NCI-H2107 treated with DMSO at 0.1 percent for 48 hours (cell line): ENCODE results near the gene PAM16.
"Not testable (repeated sequence)": the region's sequence is repeated elsewhere in the genome, so short reads cannot be mapped to it uniquely, and the experiment has no call there.

Experiments
- DNase-seq: peaks from one replicate; lab custom pipeline; 2025; ENCODE audit not compliant: unreplicated experiment; lab: John Stamatoyannopoulos, UW

PAM16 gene

GRCh38 chr16:4350787-4351659, at the start of gene PAM16:
Gene PAM16 (minus strand): TSS chr16:4351321. CDS start chr16:4351234, 87 bp downstream.
- peak; percentile 84 for DNase-seq

GRCh38 chr16:4399001-4399730, 48.0 kb upstream of the PAM16 start:
- DNase-seq: no peak

- DNase-seq: no peak
Observed at GRCh38 chr16:4395055-4395726, 44.1 kb upstream of the PAM16 start.

GRCh38 chr16:4393850-4394249, 42.7 kb upstream of the PAM16 start:
- not testable (repeated sequence) for DNase-seq

DNA sequence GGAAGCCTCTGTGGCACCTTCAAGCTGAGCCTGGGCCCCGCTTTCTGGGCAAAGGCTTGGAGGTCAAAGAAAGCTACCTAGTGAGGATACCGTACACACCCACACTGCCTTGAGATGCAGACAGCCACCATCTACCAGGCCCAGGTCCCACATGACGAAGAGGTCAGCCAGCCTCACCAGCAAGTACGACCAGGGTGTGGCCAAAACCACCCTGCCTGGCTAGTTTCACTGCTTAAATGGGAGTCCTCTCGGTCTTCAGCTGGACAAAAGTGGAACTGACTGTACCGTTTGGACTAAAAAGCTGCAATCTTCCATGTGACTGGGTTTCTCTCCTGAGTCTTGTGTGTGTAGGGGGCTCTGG, 42.1 kb upstream of the PAM16 start:
- no peak for DNase-seq

DNA sequence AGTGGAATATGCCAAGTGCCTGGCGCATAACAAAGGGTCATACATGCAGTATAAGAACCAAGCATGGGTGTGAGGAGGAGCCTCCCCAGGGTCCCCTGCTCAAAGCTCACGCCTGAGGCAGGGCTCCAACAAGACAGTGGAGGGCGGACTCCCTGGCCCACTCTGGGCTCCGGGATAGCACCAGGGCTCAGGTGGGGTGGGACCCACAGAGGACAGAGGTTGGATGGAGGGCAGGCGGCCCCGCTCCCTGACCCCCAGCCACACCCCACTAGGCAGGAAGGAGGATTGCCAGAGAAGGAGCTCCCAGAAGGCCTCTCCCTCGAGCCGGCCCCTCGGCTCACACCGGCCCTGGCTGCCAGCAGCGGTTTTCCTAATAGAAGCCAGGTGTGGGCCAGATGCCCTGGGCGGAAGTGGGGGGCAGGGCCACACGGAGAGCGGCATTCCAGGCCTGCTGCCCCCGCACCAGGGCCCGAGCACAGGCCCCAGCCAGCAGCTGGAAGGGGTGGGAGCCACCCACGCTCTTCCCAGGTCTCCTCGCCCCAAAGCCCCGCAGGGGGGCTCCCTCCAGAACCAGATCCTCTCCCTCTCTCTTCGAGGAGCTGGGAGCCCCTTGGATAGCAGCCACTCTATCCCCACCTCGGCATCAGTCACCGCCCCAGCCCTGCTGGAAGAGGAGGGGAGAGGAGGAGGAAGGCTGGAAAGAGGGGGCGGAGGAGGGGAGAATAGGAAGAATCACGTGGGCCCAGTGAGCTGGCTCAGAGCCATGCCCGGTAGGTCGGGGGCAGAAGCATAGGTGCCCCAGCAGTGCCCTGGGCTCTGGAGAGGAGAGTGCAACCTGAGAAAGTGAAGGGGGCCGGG, 41.5 kb upstream of the PAM16 start:
- DNase-seq: no peak

GRCh38 chr16:4391631-4392381, 40.7 kb upstream of the PAM16 start:
- no peak for DNase-seq

DNA sequence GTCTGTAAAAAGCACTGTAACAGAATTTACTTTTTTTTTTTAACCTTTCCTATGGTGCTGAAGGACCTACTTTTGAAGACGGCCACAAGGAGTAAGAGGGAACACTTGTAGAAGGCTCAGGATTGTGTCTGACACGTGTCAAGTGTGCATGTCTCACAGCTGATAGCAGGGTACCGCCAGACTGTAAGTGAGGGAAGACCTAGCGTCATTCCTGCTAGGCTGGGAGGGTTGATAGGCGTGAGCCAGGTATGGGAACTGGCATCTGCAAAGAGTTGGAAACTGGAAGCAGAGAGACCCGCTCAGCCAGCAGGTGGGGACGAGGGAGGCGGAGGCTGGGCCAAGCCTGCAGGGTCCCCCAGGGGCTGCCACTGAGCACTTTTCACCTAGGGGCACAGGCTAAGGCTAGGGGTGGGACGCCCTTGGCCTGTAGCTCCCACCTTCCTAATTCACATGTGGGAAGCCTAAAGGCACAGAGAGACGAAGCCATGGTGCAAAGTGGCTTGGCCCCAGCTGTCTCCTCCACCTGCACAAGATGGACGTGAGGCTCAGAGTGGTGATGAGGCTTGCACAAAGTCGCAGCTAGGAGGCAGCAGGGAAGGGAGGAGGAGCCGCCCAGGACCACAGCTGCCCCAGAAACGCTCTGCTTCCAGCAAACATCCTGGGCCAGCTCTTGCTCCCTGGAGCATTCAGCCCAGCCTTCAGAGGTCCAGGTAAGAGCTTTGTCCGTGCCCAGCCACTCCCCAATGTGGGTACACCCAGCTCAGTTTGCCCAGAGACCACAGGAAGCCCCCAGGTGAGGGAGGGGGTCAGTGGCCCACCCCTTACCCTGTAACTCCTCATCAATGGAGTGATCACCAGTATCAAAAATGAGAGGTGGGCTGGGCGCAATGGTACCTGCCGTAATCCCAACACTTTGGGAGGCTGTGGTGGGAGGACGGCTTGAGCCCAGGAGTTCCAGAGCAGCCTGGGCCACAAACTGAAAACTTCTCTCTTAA, 39.4 kb upstream of the PAM16 start:
- no peak for DNase-seq

- no peak for DNase-seq
Observed at GRCh38 chr16:4389051-4389955, 38.2 kb upstream of the PAM16 start.

DNA sequence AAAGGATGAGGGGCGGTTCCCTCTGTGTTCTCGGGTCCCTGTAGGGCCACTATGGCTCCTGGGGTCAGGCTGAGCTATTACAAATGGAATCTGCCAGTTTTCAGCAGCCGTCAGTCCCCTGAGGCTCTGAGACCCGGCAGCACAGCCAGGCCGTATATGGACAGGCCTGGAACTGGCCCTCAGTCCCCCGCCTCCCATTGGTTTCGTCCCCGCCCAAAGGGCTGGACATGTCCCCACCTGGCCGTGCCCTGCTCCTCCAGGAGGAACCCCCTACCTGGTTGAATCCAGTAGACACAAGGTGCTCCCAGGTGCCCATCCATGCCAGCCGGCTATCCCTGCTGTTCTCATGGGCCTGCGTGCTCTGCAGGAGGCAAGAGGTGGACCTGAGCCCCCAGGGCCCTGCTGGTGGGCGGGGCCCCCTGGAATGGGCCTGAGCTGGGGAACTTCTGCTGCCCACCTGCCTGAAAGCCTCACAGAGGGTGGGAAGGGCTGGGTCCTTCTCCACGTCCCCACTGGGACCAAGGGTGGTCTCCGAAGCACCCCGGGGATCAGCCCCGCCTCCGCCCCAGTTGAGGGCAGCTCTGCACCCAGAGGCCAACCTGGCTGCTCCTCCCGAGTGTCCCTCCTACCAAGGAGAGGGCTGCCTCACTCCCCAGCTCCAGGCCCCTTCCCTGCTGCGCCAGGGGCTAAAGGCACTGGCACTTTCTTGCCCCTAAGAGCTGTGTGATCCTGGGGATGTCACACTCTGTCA, 37.3 kb upstream of the PAM16 start:
- DNase-seq: no peak

- no peak for DNase-seq
Observed at GRCh38 chr16:4387781-4388180, 36.7 kb upstream of the PAM16 start.

- no peak for DNase-seq
Observed at GRCh38 chr16:4386951-4387565, 35.9 kb upstream of the PAM16 start.

GRCh38 chr16:4386451-4386805, 35.3 kb upstream of the PAM16 start:
- no peak for DNase-seq

DNA sequence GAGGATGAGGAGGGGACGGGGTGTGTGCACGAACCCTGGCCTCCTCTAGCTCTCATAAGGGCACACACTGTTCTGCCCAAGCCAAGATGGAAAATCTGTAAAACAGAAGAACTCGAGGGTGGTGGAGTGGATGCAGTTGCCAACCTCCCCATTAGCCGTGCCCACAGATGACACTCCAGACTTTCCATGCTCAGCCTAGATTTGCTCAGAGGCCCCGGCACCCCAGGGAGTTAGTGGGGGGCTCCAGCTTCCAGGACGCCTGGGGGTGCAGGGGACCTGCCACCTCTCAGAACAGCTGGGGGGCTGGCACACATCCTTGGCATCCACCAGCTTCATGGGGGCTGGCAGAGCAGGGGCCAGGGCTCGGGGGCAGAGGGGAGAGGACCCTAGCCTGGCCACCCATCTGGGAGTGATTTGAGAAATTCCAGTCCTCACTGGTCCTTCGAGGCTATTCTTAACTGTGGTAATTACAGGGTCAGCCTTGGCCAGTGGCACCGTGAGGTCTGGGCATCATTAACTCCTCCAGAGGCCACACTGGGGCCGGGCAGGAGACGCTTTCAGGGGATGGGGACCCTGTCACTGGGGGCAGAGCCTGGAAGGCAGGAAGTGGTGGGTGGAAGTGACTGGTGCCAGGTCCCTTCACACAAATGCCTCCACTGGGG, 34.8 kb upstream of the PAM16 start:
- no peak for DNase-seq

GRCh38 chr16:4385066-4385788, 34.1 kb upstream of the PAM16 start:
- no peak for DNase-seq

GRCh38 chr16:4384509-4384942, 33.4 kb upstream of the PAM16 start:
- DNase-seq: no peak
